MV-4-11 (cell line): ENCODE measurements around the gene PEX3.
"Not testable (repeated sequence)": the region's sequence is repeated elsewhere in the genome, so short reads cannot be mapped to it uniquely, and the experiment has no call there.

Experiments used
- DNase-seq: peaks from one replicate; lab custom pipeline; 2025; lab: John Stamatoyannopoulos, UW

The PEX3 gene

DNA sequence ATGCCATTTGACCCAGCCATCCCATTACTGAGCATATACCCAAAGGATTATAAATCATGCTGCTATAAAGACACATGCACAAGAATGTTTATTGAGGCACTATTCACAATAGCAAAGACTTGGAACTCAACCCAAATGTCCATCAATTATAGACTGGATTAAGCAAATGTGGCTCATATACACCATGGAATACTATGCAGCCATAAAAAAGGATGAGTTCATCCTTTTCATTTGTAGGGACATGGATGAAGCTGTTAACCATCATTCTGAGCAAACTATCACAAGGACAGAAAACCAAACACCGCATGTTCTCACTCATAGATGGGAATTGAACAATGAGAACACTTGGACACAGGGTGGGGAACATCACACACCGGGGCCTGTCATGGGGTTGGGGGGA lies 2.7 kb upstream of the PEX3 start:
- not testable (repeated sequence) for DNase-seq

DNA sequence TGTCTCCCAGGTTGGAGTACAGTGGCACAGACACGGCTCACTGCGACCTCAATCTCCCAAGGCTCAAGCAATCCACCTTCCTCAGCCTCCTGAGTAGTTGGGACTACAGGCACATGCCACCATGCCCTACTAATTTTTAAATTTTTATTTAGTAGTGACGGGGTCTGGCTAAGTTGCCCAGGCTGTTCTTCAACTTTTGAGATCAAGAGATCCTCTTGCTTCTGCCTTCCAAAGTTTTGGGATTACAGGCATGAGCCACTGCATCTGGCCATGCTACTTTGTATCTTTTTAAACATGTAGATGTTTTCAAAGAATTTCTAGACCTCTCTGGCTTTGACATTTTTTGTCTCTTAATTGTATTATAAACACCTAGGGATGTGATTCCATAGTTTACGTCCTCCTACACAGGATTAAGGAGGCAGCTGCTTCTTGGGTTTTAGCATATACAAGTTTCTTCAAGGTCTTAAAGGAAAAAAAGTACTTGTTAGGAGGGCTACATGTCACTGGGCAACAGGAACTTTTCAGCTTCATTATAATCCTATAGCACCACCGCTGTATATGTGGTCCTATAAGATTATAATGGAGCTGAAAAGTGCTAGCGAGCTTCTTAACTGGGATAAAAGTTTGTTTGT lies 1.4 kb upstream of the PEX3 start:
- DNase-seq = no peak

DNA sequence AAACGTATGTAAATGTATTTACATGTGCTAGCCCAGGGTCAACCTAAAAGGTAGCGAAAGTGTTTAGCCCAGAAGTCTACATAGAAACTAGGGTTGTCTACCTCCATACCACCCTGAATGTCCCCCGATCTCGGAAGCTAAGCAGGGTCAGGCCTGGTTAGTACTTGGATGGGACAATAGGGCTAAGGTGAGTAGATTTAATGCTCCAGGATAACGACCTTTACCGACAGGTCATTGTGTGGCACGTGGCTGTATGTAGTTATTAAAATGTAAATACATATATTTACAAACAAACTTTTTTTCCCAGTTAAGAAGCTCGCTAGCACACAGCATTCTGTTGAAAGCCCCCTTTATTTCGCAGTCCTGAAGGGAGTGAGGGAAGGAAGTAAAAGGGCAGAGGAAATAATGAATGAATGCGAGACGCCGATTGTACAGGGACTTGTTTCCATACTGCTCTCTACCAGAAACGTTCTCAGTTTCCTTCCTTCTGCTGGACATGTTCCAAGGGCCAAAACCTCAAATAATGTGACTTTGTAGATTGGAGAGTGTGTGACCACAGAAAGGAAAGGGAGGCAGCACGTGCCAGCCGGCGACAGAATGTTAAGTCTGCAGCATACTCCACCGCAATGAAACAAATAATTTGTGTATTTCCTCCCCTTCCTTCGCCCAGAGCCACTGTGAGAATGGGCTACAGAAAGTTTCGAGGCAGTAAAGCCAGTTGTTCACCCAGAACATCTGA lies 722 bp upstream of the PEX3 start:
- DNase-seq = peak; percentile 20

DNA sequence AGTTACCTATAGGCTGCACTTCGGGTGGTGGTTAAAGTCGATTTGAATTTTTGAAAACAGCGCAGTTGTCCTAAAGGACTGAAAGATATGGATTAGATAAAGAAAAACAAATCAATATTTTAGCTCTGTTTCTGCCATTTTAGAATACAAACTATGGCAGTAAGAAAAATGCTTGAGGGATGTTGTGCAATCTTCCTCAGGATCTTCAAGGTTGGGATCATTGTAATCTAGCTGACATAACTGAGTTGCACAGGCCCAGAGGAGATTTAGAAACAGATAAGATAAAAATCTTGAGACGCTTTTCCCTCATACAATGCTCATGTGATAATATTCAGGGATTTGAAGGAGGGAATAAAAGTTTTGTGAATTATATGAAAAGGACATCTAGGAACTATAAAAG lies 926 bp downstream of the PEX3 start:
- DNase-seq = peak; percentile 4

DNA sequence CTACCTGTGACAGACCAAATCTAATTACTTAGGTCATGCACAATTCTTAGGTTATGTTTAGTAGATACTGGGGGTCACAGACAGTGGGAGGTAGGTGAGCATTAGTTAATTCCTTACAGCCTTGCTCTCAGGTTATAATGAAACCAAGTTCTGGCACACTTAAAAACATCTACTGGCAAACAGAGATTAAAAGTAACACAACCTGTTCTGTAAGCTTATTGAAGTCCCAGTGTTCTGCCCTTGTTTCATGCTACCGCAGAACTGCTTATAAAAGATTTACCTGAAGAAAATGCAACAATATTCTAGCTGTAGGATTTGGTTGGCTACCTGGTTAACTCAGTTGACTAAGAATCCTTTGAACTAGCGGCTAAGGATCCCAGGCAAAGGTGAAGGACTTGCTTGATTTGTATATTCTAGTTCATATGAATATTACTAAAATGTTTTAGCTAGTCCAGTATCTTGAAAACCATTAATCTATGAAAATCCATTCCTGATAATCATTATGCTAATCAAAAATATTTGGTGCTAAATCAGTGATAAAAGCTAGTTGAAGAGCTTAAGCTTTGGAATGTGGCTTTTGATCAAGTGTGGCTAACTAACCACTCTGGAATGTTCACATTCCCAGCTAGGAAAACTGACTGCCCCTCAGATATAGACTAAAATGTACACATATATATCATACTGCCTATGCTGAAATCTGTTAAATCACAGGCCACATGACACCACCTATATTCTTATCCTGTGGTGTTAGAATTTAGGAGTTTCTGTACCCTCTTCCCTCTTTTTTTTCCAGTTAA lies 7.2 kb downstream of the PEX3 start:
- DNase-seq = no peak

DNA sequence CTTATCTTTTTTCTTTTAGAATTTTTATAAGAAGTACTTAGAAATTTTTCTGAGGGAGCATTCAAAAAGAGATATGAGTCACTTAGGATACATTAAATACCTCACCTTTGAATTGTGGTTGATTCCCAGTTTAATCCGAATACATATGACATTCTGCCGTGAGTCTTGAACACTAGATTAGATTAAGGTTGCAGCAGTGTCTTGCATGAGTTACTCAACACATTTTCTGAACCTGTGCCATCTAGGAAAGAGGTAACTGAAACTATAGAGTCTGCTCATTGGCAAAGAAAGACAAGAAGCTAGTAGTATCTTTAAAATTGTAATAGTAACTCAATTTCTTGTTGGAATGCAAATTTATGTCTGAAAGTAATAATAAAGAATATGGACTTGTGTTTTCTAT lies 14.9 kb downstream of the PEX3 start:
- DNase-seq = no peak

DNA sequence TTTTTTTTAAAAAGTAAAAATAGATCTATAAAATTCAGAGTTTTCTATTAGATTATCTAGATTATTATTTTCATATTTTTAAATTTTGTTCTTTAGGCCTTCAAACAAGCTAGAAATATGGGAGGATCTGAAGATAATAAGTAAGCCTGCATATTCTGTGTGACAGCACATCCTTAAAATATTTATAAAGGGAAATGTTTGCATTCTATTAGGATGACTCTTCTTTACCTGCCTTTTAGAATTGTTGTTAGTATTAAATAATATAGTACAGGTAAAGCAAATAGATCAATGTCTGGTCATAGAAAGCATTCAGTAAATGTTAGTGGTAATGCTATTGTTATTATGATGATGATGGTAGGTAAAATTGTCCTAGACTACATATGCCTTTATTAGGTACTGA lies 17.4 kb downstream of the PEX3 start:
- no peak for DNase-seq

DNA sequence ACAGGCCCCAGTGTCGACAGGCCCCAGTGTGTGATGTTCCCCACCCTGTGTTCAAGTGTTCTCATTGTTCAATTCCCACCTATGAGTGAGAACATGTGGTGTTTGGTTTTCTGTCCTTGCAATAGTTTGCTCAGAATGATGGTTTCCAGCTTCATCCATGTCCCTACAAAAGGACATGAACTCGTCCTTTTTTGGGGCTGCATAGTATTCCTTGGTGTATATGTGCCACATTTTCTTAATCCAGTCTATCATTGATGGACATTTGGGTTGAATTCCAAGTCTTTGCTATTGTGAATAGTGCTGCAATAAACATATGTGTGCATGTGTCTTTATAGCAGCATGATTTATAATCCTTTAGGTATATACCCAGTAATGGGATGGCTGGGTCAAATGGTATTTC lies 18.2 kb downstream of the PEX3 start:
- DNase-seq = not testable (repeated sequence)

DNA sequence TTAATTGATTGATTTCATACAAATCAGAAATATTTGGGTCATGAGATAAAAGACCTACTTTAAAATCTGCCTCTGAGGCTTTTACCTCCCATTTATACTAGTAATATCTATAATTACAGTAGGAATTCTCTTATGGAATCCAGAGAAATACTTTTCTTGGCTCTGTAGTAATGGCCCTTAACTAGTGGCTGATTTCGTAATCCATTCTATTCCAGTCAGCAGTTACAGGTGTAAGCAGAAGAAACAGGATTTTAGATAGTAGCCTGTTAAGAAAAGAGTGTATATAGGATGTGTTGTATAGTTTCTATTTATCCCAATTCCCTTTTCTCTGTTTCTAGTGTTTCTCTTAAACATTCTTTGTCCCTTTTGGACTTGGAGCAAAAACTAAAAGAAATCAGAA lies 21.2 kb downstream of the PEX3 start:
- DNase-seq = no peak

DNA sequence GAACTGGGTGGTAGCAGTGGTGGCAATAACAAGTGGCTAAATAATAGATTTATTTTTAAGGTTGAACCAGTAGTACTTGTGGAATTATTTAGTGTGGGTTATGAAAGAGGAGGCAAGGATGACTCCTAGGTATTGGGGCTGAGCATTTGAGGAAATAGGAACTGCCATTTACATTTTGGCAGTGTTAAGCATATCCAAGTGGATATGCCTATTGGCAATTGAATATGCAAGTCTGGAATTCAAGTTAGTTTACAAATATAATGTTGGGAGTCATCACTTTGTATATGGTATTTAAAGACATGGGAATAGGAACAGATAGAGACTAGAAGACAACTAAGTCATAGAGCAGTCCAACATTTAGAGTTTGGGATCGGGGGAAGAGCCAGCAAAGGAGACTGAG lies 25.9 kb downstream of the PEX3 start:
- DNase-seq = no peak

DNA sequence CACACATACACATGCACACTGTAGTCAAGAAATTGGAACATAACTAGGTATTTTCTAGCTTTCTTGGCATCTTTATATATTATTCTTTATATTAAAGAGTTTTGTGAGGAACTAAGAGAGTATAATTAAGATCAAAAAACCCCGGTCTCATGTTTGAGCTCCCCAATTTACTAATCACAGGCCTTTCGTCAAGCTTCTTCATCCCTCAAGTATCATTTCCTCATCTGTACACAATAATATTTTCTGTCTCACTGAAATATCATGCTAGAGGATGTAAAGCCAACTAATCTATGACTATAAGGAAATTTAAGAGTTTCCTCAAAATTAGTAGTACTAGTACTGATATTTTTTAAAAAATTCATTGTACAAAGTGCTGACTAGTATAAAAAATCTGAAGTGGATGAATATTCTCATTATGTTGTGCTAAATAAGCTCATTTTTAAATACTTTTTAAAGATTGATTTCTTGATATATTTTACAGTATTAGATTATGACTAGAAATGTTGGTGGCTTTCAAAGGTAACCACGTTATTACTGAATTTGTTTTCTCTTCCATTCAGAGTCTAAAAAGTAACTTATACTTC lies 28.0 kb downstream of the PEX3 start:
- peak; percentile 24 for DNase-seq

DNA sequence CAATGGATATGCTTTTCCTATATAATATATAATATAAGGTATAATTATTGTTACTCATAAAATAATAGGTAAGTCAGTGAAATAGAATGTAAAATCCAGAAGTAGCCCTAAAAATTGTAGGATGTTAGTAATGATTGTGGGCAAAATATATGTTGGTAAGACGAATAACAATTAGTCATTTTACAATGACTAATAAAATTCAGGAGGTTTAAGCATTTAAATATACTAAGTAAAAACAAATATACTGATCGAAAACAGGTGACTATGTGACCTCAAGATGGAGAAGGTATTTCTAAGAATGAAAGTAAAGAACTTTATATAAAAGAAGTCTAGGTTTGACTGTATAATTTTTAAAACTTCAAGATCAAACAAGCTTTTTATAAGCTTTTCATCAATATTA lies 32.0 kb downstream of the PEX3 start:
- no peak for DNase-seq

DNA sequence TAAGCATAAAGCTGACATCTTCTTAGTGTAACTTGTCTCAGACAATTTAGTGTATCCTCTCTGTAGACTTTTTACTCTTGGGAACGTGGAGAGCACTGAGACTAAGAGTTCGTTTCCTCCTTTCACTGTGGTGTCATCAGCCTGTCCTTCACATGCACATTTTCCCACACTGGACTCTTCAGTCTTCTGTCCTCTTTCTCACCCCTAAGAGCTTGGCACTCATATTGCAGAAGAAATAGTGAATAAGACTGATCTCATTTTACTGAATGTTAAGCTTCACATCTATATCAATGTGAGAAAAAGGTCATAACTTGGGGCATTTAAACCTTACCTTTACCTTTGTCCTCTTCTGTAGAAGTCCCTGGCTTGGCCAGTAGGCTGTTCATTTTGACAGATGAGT lies 35.4 kb downstream of the PEX3 start:
- no peak for DNase-seq

DNA sequence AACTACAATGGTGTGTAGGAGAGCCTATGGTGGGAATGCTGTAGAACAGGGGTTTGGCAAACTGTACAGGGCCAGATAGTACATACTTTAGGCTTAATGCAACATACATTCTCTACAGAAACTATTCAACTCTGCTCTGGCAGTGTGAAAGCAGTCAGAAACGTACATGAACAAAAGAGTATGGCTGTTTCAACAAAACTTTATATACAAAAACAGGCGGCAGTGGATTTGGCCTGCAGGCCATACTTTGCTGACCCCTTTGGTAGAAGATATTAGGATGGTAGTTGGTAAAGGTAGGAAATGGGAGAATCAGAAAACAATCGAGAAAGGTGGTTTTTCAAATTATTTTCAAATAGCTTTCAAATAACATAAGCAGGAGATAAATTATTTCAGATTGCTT lies 36.1 kb downstream of the PEX3 start:
- DNase-seq = no peak

DNA sequence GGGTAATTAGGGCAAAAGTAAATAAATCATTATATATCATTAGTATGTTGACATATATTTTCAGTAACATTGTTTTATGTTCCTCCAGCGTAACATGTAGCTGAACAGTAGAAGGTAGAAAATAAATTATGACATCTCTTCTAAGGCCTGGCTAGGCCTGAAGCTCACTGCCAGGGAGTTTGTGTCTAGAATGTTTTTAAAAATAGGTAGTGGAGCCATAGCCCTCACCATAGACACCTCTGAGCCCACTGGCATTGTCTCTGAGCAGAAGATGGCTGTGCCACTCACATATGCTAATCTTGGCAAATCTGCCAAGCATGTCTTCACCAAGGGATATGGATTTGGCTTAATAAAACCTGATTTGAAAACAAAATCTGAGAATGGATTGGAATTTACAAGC lies 39.6 kb downstream of the PEX3 start:
- DNase-seq = no peak

DNA sequence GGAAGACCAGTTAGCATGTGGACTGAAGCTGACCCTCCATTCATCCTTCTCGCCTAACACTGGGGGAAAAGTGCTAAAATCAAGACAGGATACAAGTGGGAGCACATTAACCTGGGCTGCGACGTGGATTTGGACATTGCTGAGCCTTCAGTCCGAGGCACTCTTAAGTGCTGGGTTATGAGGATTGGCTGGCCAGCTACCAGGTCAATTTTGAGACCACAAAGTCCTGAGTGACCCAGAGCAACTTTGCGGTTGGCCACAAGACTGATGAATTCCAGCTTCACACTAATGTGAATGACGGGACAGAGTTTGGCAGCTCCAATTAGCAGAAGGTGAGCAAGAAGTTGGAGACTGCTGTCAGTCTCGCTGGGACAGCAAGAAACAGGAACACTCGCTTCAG lies 40.2 kb downstream of the PEX3 start:
- no peak for DNase-seq

DNA sequence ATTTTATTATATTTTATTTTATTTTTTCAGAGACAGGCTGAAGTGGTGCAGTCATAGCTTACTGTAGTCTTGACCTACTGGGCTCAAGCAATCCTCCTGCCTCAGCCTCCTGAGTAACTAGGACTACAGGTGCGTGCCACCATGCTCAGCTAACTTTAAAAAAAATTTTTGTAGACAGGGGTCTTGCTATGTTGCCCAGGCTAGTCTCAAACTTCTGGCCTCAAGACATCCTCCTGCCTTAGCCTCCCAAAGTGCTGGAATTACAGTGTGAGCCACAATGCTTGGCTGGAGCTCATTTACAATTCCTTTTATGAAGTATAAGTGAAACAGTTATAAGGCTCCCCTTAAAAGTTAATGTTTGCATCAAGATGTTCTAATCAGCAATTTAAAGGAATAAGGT lies 46.4 kb downstream of the PEX3 start:
- no peak for DNase-seq

DNA sequence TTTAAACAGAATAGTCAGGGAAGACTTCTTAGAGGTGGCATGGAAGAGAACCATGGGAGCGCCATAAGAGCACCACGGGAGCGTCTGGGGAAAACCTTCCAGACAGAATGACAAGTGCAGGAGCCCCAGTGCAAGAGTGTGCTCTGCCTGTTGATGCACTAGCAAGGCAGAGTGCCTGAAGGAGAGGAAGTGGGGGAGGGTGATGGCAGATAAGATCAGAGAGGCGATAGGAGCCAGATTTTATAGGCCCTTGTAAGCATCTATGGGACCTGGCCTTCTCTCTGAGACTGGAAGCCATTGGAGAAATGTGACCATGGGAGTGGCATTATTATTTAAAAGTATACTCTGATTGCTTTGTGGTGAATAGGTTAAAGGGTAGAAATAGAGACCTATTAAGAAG lies 47.8 kb downstream of the PEX3 start:
- no peak for DNase-seq

DNA sequence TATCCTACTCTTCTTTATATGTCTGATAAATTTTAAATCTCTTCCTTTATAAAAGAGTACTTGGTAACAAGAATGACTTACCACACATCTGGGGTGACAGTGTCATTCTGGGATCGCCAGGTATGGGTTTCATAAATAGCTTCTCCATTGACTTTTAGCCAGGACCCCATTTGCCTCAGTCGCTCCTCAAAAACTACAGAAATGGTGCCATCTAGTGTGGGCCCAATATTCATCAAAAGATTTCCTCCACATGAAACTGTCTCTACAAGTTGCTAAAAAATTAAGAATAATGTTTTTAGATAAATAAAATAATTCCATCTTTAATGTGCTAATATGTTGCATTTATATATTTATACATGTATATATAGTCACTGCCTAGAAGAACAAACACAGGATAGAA lies 51.2 kb downstream of the PEX3 start:
- DNase-seq = no peak

DNA sequence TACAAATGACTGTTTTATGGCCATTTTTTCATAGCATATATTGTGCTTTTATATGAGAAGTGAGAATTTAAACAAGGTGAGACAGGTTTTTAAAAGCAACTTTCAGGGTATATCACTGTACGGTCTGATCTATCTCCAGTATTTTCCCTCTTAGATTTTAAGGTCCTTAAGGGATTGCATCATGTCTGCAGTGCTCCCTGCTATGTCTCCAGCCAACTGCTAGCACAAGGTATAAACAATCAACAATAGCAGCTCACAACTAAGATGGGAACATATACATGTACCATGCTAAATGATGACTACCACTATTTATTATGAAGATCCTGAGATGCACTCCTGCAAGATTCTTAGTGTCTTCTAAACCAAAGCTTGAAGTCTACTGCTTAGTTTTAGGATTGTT lies 53.8 kb downstream of the PEX3 start:
- DNase-seq = no peak

DNA sequence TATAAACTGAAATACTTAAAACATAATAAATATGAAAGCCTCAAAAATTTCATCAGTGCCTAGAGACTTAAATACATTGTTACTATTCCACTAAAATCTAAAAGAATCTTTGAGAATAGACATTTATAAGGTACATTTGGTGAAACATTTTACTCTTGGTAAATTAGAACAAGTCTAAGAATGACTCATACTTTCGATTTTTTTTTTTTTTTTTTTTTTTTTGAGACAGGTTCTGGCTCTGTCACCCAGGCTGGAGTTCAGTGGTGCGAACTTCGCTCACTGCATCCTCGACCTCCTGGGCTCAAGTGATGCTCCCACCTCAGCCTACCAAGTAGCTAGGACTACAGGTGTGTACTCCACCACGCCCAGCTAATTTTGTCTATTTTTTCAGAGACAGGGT lies 54.5 kb downstream of the PEX3 start:
- no peak for DNase-seq

DNA sequence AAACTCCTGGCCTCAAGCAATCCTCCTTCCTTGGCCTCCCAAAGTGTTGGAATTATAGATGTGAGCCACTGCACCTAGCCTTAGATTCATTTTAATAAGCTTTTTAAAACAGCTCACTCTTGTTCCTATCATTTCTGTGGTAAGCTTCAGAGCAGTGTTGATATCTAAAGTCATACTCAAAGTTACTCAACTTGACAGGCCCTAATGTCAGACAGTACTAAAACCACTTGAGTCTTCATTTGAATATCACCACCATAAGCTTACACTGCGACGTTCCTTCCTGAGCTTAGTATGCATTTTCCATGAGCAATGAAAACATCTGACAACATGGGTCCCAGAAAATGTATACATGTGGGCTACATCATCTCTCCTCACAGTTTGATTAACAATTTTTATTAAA lies 54.9 kb downstream of the PEX3 start:
- no peak for DNase-seq

DNA sequence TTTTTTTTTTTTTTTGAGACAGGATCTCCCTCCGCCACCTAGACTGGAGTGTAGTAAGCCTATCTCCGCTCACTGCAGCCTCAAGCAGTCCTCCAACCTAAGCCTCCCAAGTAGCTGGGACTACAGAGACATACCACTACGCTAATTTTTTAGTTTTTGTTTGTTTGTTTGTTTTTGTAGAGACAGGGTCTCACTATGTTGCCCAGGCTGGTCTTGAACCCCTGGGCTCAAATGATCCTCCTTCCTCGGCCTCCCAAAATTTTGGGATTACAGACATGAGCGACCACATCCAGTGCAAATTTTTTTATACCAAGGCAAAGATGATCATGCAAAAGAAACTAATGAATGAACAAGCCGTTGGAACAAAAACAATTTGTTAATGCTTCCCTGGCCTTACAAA lies 55.6 kb downstream of the PEX3 start:
- DNase-seq = no peak
